GM15510 (cell line): ENCODE measurements around the gene ALX4.

Experiments
- POLR2A ChIP-seq: IDR thresholded peaks from 3 replicates; pipeline ENCODE4 v1.6.1; 2011; ENCODE audit warnings: borderline replicate concordance; ENCODE audit not compliant: insufficient read length; ENCODE audit errors: extremely low read depth

Gene ALX4

DNA sequence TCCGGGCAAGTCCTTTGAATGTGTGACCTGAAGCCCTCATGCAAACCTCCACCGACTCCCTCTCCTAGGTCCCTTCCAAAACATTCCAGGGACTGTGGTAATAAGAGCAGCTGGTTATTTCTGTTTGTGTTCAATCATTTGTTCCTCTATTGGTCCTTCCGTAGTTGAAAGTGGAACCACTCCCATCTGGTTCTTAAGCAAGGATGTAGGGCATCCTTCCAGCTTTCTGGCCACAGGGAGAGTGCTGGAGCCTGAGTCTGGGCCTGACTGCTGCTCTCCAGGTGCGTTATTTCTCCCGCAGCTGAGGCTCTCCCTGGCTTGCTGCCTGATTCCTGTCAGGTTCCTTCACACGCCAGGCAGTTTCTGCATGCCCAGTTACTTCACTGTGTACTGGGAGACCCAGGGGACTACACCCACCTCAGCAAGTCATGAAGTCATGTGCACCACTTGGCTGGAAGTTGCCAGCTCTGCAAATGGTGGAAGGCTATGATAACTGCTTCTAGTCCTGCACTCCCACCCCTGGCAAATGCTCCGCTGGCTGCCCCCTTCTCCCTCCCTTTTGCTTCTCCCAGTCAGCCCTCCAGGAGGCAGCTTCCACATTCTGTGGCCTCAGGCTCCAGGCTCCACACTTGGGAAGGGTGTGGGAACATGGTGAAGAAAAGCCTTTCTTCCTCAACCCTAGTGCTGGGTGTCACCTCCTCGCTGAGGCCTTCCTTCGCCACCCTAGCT is 4.0 kb upstream of the ALX4 start:
- TF ChIP-seq POLR2A: no peak

GRCh38 chr11:44312876-44313275 is 2.9 kb upstream of the ALX4 start:
- TF ChIP-seq POLR2A: no peak

DNA sequence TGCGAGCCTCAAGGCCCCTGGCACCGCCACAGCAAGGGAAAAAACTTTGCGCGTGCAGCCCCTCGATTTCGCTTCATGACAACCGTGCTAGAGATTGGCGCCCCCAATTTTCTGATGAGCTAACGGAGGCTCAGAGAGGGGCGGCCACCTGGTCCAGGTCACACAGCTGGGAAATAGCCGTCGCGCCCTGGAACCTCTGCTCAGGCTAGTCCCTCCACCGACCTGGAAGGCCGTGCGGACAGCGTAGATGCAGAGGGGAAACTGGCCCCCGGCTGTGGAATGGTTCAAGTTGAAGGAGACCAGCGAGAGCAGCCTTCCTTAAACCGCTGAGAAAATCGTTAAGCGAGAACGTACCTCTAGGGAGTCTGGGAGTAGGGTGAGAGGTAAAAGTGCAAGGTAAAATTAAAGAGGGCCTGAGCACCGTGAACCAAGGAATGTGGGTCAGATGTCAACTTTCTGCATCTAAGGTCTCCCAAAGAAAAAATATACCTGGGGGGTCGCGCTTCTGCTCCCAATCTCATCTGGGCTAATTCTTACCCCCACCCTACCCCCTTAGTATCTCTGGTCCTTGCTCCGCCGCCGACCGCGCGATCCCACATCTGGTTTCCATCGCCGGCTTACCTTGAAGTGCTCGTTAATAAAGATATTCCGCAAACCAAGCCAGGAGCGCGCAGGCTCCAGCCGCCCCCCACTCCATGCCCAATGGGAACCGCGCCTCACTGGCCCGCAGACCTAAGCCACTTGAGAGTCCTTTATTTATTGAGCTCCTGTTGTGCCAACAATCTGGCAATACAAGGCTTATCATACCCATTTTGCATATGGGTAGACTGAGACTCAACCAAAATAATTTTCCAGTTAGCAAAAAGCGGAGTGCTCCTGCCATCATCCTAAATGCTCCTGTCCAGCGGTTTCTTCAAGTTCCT is 1.7 kb upstream of the ALX4 start:
- no peak for TF ChIP-seq POLR2A

- no peak for TF ChIP-seq POLR2A
Observed at GRCh38 chr11:44310463-44311272, 729 bp upstream of the ALX4 start.

- no peak for TF ChIP-seq POLR2A
Observed at GRCh38 chr11:44310206-44310462, 195 bp upstream of the ALX4 start.

DNA sequence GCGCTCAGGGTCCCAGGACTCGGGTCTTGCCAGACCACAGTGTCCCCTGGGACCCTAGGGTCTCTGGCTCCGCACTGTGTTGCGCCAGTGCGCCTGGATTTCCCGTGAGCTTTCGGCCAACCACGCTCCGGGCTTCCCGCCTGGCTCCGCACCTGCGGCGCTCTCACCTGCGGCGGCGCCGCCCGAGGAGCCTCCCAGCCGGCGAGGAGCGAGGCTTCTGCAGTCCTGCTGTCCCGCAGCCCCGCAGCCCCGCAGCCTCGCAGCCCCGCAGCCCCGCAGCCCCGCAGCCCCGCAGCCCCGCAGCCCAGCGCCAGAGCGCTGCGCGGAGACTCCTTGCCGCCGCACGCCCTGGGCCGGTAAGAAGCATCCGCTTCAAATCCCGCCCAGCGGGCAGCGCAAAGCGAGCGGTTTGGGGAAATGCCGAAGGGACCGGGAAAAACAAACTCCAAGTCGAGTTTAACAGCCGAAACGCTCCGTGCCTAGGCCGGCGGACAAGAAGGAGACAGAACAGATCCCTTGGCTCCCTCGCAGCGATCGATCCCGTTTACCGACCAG is 939 bp downstream of the ALX4 start:
- no peak for TF ChIP-seq POLR2A

- no peak for TF ChIP-seq POLR2A
Observed at GRCh38 chr11:44308256-44308922, 1.6 kb downstream of the ALX4 start.

GRCh38 chr11:44307340-44308099 is 2.4 kb downstream of the ALX4 start:
- TF ChIP-seq POLR2A: no peak

DNA sequence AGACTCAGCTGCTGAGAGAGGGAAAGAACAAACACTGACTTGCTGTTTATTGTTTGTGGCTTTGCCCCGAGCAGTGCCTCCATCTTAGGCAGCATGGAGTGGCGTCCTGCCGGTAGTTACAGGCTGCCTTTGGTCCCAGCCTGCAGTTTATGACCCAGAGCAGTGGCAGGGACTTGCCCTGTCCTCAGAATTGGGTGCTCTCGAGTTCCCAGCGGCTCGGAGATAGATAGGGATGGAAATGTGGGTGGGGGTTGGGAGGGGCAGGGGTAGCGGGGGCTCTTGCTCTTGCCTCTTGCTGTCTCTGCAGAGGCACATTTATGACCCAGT is 3.1 kb downstream of the ALX4 start:
- no peak for TF ChIP-seq POLR2A

GRCh38 chr11:44306052-44306917 is 3.7 kb downstream of the ALX4 start:
- TF ChIP-seq POLR2A: no peak

DNA sequence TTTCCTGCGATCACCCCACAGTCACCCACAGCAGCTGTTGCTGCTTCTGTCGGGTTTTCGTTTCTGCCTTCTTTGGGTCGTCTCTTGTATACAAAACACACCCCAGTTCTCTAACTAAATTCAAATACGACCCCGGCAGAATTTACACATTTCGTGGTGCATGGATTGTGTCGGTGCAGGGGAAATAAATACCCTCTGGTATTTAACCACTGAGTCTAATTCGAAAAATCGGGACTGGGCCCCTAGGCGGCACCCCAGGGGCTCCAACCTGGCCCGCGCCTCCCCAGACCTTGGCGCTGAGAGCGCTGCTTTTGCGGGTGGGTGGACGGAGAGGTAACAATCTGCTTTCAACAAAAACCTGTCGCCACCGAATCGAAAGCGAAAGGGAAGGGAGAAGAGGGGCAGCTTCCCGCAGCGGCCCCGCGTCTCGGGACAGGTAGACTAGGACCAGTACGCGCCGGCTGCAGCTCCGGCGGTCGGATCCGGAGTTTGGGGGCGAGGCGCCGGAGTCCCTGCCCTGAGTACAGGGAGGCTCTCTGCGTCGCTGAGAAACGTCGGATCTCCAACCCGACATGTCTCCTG is 4.4 kb downstream of the ALX4 start:
- no peak for TF ChIP-seq POLR2A

- TF ChIP-seq POLR2A: no peak
Observed at GRCh38 chr11:44305026-44305469, 4.9 kb downstream of the ALX4 start.
